CD4-positive, alpha-beta T cell treated with Interferon gamma for 1 hour (primary cell): ENCODE results near the gene SUDS3.
"Not testable (repeated sequence)": the region's sequence is repeated elsewhere in the genome, so short reads cannot be mapped to it uniquely, and the experiment has no call there.

ENCODE experiments used
- DNase-seq: peaks from one replicate; pipeline ENCODE4 v3.0.0-alpha.2; 2020

Gene SUDS3

DNA sequence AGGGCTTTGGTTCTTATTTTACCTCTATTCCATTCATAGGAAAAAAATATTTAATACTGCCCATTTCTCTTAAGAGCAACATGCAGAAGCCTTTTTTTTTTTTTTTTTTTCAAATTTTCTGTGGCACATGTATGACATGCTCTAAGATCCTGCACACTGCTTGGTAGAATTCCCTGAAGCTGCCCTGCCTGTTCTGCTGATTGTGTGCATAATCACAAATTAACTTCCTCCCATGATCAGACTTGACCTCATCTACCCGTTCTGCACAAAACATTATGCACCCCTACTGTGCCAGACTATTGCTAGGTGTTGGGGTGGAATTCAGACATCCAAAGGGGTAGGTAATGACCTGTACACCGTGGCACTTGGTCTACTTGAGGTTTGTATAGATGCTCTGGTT lies 22.2 kb downstream of the SUDS3 start:
- no peak for DNase-seq

DNA sequence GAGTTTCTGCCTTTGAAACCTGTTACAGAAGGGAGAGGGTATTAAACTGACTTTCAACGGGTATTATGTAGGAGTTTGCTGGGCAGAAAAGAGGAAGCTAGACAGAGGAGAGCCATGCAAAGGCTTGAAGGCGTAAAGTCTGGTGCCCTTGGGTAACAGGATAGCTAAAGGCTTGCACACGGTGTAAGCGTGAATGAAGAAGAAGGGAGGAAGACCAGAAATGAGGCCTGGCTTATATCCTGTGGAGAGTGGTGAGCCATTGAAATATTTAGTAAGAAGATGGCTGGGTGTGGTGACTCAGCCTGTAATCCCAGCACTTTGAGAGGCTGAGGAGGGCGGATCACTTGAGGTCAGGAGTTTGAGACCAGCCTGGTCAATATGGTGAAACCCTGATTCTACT lies 22.6 kb downstream of the SUDS3 start:
- no peak for DNase-seq

DNA sequence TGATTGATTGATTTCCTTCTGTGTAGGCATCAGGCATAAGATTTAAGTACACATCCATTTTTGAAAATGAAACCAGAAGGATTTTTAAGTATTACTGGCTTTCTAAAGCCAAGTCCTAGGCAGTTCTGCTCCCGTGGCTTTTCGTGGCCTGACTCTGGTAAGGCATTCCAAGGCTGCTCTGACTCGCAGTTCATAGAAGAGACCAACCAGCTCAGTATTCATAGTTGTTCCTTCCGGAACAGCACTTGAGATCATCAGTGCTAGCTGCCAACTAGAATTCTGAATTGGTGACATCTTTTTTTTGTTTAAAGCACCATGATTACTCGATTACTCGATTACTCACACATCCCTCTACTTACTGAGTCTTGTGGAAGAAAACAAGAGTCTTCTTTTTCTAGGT lies 25.9 kb downstream of the SUDS3 start:
- DNase-seq = no peak

DNA sequence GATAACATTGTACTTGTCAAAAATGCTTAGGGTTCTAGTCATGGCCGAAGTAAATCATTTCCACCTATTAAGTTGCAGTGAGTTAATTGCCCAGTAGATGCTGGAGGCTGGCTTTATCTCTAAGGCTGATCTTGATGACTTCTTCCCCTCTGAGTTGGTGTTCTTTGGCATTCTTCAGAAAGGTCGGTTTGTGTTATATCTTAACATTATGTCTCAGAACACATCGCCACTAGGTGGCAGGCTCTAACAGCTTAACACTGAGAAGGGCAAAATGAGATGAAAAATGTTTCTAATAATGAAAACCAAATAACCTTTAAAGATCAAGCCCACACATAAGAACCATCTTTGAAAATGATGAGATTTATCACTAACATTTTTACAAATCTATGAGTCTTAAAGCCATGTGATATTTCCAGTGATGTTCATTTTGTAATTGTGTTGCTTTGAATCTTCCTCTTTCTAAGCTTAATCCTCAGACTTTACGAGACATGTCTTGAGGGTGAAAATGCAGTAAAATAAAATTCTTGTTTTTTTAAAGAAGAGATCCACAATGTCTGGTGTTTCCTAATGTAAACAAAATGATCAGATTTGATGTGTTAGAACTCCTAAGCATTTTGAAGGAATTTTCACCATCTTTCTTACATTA lies 28.6 kb downstream of the SUDS3 start:
- DNase-seq = peak; percentile 2

DNA sequence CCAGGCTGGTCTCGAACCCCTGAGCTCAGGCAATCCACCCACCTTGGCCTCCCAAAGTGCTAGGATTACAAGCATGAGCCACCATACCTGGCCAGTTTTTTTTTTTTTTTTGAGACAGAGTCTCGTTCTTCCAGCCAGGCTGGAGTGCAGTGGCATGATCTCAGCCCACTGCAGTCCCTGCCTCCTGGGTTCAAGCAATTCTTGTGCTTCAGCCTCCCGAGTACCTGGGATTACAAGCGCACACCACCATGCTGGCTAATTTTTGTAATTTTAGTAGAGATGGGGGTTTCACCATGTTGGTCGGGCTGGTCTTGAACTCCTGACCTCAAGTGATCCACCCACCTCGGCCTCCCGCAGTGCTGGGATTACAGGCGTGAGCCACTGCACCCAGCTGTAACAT lies 31.9 kb downstream of the SUDS3 start:
- not testable (repeated sequence) for DNase-seq

DNA sequence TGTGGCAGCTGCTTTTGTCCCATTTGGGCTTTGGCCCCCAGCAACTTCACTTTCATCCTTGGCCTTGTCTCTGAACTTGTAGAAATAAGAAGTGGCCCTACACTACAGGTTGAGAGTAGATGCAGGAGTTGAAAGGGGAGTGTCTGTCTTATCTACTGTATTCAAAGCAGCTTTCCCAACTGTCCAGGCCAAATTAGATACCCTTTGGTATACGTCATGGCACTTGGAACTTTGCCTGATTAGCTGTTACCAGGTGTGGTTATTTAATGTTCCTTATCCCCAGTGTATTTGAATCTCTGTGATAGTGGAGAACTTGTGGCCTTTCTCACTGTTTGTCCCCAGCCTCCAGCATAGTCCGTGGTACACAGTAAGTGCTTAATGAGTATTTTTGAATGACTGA lies 33.5 kb downstream of the SUDS3 start:
- no peak for DNase-seq

DNA sequence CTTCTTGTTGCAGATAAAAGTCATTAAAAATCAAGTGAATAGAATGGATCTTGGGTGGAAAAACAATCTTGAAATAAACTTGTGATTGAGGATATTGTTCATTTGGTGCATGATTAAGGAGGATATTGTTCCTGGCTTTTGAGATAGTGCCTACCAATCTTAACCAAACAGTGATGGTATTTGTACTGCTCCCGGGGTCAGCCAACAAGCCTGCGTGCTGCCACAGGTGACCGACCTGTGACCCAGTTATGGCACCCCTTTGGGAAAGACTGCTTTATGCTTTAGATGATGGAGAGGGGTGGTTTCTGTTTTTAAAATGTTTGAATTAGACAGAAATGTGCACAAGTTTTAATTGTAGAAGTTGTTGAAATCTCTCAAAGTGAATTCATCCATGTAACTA lies 41.6 kb downstream of the SUDS3 start:
- no peak for DNase-seq

DNA sequence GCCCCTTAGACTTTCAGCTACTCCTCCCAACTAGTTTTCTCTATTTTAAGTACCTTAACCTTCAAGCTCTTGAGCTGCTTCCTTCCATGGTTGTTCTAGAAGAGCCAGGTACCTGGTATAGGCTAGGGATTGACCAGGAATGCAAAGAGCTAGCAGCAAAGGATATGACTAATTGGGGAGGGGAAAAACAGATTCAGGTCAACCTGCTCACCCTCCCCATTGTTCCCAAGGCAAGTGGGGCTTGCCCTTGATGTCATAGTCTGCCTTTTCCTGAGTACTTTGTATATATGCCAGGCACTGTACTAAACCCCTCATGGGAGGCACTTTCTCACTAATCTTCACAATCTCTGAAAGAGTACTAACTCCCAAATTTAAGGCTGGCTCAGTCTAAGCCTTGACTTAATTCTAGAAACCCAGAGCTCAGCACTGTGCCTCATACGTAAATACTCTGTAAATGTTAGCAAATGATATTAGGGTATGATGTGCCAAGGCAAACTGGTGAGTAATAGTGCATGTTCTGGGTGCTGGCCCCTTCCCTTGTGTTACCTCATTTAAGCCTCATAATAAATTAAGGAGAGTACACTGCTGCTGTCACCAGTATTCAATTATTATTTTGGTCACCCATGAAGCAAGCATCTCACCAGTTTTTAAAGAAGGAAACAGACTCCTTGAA lies 42.2 kb downstream of the SUDS3 start:
- no peak for DNase-seq

DNA sequence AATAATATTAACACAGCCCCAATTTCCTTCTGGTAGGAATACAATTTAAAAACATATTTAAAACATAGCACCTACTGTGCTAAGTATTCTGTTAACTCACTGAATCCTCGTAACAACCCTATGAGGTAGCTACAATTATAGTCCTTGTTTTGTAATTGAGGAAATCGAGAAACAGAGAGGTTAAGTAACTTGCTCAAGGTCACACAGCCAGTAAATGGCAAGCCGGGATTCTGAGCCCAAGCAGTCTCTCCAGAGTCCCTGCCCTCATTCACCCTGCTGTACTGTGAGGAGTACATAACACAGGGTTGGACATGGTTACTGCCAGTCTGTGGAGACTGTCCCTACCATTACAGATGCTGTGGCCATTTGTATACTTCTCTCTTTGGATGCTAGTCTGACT lies 44.3 kb downstream of the SUDS3 start:
- no peak for DNase-seq

DNA sequence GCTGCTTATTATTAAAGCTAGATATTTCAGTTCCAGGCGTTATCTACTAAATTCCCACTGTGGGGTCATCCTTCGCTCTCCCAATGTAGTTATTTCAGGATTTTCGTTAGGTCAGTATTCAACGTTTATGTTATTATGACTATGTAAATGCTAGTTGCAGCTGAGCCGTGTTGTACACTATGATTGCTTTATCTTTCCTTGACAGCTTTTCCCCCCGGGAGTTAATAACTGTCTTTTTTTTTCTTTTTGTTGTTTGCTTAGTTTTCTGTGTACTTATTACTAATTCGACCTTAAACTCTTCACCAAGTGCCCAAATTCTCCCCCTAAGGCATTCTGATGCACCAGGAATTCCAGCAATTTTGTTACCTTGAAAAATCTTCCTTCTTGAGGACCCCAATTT lies 48.5 kb downstream of the SUDS3 start:
- DNase-seq = no peak

DNA sequence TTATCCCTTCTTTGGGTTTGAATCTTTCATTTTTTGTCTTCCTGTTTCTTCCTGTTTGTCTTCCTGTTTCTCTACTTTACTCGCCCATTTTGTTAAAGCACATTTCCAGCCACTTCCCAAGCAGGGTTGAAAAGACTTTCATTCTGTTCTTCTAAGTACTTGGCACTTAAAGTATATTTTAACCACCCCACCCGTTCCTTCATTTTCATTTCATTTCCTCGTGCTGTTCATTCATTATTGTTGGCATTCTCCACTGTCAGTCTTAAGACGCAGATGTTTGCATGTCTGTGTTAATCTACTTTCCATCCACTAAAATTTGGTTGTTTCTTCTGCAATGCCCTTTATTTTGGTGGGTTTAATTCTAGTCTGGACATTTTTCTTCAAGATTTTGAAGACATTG lies 49.0 kb downstream of the SUDS3 start:
- no peak for DNase-seq

DNA sequence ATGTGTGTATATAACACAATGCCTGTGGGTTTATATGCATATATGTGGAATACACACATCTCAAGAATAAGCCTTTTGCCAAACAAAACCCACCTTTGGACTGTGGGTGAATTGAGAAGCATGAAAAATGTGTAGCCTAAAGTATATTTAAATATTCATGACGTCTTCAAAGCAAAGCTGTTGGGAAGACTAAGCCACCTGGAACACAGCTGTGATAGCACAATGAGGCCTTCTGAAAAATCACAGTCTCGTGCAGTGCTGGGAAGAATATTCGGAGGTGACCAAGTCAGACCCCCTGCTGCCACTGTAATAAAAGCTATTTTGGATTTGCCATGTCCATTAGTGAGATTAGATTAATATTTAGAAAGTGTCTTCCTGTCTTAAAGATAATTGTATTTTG lies 51.5 kb downstream of the SUDS3 start:
- no peak for DNase-seq

DNA sequence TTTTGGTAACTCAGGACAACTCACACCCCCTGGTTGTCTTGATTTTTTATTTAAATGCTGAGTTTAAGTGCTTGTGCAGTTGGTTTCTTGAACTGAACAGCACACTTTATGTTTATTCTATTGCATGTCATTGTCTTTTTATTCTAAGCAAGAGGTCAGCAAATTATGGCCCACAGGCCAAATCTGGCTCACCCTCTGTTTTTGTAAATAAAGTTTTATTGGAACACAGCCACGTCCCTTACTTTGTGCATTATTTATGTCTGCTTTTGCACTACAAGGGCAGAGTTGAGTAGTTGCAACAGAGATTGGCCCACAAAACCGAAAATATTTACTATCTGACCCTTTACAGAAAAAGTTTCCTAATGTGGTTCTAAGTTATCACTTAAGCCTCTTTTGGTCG lies 52.3 kb downstream of the SUDS3 start:
- no peak for DNase-seq

DNA sequence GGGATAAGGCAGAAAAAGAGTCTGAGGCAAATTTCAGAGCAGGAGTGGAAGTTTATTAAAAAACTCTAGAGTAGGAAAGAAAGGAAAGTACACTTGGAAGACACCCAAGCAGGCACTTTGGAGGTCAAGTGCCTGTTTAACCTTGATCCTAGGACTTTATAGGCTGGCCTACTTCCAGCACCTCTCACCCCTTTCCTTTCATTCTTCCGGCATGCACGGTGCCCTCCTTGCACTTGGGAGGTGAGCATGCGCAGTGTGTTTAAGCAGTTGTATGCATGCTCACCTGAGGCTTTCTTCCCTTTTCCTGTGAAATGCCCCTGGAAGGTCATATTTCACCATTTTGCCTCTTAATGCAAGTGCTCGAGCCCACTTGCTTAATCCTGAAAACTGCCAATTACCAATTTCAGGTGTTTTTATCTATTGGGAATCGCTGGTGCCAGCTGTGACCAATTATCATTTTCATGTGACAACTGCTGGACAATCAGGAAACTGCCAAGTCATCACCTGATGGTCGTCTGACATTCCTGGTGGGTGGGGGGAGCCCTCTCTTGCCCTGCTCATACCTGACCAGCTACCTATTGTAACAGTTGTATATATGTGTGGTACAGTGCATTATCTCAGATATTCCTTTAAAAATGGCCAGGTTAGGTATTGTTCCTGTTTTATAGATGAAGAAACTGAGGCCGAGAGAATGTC lies 53.5 kb downstream of the SUDS3 start:
- no peak for DNase-seq

DNA sequence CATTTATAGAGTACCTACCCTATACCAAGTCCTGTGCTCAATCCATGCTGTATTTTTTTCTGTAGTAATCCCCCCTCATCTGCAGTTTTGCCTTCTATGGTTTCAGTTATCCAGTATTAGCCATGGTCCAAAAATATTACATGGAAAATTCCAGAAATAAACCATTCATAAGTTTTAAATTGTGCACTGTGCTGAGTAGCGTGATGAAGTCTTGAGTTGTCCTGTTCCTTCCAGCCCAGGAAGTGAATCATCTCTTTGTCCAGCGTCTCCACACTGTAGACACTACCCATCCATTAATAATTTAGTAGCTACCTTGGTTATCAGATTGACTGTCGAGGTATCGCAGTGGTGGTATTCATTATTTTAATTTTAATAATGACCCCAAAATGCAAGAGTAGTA lies 54.2 kb downstream of the SUDS3 start:
- no peak for DNase-seq

DNA sequence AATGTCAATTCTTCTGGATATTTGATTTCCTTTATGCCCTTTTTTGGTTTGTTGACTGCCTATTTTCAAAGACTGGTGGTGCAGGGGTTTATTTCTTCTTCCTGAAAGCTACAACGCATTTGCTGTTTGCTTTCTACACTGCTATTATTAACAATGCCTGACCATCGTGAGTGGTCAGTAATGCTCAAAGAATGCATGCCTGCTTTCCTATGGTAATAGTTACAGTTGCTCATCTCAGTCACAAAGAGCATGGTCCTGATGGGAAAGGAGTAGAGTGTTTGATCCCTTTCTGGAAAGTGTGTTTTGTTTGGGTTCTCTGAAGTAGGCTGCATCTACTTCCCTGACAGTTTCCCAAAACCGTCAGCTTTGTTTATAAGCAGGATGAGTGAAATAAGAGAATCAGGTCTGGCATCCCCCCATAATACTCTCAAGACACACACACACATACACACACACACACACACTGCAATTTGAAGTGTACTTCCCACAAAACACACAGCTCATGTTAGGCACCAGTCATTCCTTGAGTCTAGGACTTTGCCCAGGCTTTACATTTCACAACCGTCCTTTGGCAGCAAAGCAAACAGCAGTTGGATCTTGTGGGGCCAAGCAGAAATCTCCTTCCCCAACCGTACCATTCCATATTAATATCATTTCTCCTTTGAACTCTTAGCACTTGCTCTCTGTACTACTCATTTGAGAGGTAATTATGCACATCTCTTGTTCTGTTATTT lies 56.6 kb downstream of the SUDS3 start:
- DNase-seq = no peak

DNA sequence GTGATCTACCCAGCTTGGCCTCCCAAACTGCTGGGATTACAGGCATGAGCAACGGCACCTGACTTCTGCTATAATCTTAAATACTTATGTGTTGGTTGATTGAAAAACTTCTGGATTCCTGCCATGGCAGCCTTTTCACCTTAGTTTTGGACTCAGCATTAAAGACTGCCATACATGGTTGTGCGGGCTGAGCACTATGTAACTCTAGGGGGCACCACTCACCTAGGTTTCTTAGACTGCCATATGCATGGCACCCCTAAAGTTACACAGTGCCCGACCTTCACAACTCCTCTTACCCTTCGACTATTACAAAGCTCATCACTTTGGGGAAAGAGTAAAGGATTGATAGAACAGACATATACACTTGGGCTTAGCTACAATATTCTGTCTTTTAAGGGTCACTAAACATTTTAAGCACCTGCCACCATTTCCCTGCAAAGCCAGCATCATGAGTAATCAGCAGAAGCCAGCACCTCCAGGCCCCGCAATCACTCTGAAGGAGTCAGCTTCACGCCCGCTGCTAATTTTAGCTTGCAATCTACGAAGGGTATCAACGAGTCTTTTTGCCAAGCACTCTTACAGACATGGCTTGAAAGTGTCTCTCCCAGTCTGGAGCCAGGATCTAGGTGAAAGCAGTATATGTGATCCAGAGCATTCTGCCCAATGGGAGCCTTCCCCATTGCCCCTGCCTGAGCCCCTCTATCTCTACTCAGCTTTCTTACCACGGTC lies 59.8 kb downstream of the SUDS3 start:
- no peak for DNase-seq

DNA sequence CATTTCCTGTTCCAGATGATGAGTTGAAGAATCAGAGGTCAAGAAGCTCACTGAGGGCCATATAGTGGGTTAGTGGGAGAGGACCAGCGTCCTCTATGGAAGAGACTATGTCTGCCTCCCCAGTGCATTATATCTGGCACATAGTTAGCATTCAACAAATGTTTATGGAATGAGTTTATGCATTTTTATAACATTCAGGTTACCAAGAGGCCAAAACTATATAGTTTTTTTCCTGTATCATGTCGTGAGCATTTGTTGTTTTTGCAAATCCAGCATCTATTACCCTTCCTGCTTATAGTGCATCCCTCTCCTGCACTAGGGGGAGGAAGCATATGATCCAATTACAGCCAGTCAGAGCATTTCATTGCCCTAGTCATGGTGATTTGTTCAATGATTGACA lies 60.6 kb downstream of the SUDS3 start:
- DNase-seq = no peak

DNA sequence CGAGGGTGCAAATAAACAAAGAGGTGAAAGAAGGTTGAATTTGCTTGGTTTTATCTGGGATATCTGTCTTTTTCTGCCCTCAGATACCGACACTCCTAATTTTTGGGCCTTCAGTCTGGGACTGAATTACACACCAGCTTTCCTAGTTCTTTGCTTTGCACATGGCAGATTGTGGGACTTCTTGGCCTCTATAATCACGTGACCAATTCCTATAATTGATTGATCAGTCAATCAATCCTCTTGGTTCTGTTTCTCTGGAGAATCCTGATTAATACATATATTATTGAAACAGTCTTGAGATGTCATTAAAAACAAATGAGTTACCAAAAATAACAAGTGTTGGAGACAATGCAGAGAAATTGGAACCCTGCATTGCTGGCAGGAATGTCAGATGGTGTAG lies 62.7 kb downstream of the SUDS3 start:
- DNase-seq = no peak

DNA sequence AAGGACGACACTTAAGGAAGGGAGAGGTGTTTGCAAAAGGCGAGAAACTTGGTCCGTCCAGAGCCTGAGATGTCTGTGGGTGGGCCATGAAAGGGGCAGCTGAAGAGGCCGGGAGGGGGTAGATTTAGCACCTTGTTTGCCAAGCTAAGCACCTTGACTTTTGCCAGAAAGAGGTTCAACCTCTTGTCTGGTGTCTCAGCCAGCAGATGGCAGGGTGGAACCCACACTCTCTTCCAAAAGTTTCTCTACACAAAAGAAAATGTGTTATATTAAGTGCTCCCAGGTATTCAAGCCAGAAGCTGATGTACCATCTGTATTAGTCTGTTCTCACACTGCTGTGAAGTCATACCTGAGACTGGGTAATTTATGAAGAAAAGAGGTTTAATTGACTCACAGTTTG lies 69.9 kb downstream of the SUDS3 start:
- no peak for DNase-seq

DNA sequence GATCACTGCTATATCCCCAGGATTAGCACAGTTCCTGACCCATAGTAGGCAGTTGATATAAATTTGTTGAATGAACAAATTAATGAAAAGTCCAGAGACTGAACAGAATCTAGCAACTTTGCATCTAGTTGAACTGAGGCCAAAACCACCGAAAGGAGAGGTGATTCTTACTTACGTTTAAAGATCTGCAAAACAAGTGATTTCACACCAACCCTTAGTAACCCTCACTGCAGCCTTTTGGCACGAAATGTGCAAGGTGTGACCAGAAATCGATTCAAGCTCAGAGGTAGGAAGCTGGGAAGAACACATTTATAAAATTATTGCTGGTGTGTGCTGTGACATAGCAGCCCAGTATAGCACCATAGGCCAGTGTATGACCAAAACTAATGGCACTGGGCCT lies 70.8 kb downstream of the SUDS3 start:
- DNase-seq = no peak

DNA sequence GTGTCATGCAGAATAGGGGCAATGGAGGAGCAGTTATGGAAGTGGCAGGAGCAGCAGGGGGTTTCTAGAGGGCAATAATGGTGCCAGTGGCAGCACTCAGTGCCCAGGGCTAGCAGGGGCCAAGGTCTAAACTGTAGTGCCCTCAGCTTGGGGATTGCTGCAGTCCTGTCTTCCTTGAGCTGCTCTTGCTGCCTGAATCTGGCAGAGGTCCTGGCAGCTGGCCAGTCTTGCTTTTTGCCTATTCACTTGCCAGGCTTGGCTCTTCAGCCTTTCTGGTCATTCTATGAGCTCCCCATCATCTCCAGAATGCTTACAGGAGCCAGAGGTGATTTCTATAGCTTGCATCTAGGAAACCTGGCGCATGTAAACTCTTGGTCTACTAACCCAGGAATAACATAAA lies 72.0 kb downstream of the SUDS3 start:
- no peak for DNase-seq

DNA sequence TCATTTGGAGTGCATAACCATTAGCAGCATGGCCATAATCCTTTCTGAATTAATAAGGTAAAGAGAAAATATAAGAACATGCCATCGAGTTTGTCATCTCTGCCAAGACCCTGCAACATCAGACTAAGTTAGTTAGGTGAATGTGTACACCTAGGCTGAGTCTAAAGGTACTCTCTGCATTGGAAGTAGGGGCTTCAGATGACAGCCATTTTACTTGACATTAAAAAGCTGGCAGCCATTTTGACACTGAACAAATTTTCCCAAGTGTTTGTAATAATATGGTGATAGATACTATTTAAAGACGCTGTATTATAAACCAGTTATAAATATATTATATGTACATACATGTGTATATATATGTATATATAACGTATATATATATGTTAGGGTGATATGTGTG lies 79.0 kb downstream of the SUDS3 start:
- DNase-seq = no peak
